HCEC 1CT (cell line): Measurements from ENCODE around the gene ADIPOR2.

Experiments
- DNase-seq: peaks from one replicate; pipeline ENCODE4 v3.0.0-alpha.2; 2017

Gene ADIPOR2

DNA sequence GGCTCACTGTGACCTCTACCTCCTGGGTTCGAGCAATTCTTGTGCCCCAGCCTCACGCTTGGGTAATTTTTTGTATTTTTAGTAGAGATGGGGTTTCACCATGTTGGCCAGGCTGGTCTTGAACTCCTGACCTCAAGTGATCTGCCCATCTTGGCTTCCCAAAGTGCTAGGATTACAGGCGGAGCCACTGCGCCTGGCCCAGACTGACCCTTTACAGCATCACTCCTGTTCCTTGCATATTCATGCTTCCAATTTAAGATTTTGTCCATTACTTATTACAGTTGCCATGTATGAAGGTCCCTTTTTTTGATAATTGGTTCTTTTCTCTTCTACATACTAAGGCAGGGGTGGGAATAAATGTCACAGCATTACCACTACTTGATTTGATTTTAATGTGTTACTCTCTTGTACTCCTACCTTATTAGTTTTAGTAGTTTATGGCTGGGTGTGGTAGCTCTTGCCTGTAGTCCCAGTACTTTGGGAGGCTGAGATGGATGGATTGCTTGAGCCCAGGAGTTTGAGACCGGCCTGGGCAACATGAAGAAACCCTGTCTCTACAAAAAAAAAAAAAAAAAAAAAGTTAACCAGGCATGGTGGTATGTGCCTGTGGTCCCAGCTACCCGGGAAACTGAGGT lies 46.9 kb downstream of the ADIPOR2 start:
- DNase-seq: no peak

DNA sequence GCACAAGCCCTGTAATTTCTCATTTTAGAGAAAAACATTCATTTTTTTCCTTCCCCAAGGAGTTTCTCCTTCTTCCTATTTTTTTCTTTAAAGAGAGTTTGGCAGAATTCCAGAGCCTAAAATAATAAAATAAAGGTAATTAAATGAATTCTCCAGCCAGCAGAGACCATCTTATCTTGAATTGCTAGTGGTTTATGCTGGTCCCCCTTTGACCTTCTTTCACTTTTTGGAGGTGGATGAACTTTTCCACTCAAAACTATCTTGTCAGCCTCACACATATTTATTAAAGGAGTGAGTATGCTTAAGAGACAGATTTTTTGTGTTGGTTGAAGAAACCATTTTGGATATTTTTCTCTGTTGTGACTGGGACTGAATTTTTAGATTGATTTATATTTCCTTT lies 47.6 kb downstream of the ADIPOR2 start:
- no peak for DNase-seq

DNA sequence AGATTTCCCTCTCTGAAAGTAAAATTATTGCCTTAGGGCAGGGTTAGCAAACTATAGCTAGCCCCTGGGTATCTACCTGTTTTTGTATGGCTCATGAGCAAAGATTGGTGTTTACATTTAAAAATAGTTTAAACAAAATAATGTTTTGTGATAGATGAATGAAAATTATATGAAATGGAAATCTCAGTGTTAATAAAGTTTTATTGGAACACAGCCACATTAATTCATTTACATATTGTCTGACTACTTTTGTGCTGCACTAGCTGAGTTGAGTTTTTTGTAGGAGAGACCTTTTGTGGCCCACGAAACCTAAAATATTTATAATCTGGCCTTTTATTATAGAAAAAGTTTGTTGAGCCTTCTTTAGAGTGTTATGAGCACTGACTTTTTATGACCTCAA lies 48.5 kb downstream of the ADIPOR2 start:
- no peak for DNase-seq

DNA sequence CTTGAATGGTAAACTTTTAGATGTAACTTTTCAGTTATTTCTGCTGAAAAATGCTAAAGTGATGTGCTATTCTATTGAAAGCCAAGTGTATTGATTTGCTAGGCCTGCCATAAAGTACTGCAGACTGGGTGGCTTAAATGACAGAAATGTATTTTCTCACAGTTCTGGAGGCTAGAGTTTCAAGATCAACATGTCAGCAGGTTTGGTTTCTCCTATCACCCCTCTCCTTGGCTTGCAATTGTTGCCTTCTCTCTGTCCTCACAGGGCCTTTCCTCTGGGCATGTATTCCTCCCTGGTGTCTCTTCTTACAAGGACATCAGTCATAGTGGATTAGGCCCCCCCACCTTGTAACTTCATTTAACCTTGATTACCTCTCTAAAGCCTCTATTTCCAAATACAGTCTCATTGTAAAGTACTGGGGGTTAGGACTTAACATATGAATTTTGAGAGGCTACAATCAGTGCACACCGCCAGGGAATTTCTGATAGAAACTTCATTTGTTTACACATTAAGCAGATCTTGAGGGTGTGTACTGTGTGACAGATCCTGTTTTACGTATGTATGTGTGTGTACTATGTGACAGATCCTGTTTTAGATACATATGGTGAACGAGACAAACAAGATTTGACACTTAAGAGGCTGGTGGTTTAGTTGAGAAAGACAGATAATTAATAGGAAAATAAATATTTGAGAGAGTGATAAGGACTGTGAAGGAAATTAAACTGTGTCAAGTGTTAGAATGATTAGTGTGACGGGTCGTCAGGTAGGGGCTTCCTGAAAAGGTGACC lies 49.5 kb downstream of the ADIPOR2 start:
- no peak for DNase-seq

DNA sequence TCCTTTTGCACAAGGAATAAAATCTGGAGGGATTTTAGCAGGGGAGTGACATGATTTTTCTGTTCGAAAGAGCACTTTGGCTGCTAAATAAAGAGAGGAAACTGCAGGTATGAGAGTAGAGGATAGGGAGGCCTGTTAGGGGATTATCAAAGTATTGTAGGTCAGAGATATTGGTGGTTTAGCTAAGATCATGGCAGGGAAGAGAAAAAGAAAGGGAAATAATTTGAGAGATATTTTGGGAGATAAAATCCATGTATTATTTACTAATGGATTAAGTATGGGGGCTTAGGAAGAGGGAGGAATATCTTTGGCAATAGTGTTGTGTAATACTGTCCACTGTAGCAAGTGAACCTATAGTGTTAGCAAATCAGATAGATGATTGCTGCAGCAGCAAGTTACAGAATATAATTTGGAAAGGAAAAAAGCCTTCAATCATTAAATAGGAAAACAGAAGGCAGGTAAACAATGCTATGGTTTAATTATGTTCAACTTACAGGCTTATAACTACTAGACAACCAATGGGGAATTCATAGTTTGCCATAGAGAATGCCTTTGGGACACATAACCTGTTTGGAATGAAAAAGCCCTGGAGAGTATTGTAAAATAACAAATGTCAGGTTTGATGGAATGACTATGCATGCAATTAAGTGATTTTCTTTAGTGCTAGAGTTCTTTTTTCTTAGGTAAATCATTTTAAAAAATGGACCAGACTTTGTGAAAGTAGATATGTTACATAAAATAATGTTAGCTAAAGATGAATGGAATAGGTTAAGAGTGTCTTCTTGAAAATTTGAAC lies 50.5 kb downstream of the ADIPOR2 start:
- no peak for DNase-seq

DNA sequence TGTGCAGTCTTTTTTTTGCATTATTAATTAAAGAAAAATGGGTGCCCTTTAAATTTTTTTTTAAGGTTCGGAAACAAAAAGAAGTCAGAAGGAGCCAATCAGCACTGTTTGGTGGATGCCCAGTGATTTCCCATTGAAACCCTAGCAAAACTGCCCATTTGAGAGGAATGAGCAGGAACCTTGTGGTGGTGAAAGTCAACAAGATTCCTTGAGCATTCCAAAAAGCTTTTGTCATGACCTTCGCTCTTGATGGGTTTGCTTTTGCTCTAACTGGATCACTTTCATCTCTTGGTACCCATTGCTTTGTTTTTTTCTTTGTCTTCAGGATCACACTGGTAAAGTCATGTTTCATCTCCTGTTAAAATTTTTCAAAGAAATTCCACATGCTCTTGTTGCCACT lies 54.1 kb downstream of the ADIPOR2 start:
- no peak for DNase-seq

DNA sequence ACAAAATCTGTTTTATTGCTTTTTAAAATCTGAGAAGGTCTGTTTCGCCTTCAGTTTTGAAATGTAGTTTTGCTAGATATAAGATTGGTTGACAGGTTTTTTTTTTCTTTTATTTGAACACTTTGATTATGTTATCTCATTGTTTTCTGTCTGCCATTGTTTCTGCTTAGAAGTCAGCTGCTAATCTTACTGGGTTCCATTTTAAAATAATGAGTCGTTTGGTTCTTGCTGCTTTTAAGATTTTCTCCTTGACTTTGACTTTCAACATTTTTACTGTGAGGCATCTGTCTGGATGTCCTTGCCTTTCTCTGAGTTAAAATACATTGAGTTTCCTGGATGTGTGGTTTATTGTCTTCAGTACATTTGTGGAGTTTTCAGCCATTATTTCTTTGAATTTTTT lies 56.7 kb downstream of the ADIPOR2 start:
- DNase-seq: no peak

DNA sequence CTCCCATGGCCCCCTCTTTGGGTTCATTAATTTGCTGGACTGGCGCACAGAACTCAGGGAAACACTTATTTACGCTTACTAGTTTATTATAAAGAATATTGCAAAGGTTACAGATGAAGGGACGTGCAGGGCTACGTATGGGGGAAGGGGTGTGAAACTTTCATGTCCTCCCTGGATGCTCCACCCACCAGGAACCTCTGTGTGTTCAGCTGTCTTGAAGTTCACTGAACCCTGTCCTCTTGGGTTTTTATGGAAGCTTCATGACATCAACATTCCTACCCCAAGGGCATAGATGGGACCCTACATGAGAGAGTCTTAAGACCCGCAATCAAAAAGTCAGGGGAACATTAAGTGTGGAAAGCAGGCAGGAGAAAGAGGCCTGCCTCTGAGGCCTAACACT lies 58.1 kb downstream of the ADIPOR2 start:
- DNase-seq: no peak

DNA sequence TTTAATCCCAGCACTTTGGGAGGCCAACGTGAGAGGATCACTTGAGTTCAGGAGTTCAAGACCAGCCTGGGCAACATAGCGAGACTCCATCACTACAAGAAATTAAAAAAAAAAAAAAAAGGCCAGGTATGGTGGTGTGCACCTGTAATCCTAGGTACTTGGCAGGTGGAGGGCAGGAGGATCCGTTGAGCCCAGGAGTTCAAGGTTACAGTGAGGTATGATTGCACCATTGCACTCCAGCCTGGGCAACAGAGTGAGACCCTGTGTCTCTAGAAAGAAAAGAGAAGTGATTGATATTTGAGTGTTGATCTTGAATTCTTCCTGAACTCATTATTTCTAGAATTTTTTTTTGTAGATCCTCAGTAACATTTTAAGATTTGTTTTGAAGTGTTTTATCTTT lies 59.4 kb downstream of the ADIPOR2 start:
- DNase-seq: no peak

DNA sequence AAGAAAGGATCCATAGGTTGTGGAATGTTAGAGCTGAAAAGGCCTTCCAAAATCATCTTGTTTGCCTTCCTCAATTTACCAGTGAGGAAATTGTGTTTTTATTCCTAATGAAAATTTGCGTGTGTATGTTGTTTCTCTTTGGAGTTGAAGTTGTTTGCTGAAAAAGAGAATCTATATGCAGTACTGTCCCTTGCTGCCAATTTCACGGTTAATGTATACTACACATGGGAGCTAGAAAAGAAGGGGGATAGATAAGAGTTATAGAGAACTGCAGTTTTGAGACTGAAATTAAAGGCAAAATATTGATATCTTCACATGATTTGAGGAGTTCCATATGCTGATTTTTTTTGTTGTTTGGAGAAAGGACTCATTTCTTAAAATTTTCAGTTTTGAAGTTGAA lies 67.5 kb downstream of the ADIPOR2 start:
- DNase-seq: no peak

DNA sequence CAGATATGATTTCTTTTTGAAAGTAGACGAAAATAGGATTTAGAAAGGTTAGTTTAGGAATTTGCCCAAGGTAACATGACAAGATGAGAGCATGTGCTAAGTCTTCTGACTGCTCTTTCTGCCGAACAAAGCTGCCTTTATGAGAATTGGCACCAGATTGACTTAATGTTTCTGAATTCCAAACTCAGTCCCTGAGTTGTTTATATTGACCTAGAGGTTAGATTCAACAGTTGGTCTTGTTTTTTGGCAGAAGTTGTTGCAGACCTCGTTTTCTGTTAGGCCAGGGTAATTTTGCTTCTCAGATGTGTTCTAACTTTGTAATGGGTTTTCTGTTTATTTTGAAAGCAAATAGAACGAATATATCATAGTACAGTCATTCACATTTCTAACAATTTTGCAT lies 68.0 kb downstream of the ADIPOR2 start:
- peak; percentile 20 for DNase-seq

DNA sequence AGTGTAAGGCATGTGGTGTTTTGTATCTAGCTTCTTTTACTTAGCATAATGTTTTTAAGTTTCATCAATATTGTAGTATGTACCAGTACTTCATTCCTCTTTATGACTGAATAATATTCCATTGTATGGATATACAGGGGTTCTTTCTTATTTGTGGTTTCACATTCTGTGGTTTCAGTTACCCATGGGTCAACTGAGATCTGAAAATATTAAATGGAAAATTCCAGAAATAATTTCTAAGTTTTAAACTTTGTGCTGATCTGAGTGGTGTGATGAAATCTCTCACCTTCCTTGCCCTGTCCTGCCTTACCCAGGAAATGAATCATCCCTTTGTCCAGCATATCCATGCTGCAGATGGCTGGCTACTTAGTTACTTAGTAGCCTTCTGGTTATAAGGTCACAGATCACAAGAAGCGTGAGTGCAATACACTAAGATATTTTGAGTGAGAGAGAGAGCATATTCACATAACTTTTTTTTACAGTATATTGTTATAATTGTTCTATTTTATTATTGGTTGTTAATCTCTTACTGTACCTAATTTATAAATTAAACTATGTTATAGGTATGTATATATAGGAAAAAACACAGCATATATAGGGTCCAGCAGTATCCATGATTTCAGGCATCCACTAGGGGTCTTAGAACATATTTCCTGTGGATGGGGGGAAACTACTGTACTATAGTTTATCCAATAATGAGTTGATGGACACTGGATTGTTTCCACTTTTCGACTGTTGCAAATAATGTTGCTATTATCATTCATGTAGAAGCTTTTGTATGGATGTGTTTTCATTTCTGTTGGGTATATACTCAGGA lies 69.9 kb downstream of the ADIPOR2 start:
- DNase-seq: peak; percentile 89

DNA sequence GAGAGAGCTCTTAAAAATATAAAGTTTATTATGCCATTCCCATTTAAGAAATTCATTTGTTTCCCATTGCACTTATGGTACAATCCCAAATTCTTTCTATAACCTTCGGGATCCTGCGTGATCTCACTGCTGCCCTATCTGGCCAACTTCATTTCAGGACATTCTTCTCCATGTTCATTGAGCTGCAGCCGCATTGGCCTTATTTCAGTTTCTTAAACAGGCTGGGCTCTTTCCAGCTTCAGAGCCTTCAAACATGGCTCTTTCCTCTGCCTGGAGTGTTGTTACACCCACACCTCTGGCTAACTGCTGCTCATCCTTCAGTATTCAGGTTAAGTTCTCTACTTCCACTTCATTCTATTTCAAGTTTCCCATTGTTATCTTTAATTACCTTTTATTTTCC lies 71.0 kb downstream of the ADIPOR2 start:
- DNase-seq: no peak

DNA sequence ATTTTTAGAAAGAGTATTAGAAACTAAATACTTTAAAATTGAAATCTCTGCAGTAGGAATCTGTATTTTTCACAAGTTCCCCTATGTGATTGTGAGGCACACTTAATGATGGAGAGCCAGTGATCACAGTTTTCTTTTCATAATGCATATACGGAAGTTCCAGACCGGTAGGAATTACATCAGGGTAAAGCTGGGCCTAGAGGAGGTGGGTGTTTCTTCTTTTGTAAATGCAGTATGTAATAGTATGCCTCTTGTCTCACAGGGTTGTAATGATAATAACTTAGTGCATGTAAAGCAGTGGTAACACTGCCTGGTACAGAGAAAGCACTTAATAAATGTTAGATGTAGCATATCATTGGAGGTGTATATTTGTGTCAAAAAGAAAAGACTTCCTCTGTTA lies 72.3 kb downstream of the ADIPOR2 start:
- no peak for DNase-seq

DNA sequence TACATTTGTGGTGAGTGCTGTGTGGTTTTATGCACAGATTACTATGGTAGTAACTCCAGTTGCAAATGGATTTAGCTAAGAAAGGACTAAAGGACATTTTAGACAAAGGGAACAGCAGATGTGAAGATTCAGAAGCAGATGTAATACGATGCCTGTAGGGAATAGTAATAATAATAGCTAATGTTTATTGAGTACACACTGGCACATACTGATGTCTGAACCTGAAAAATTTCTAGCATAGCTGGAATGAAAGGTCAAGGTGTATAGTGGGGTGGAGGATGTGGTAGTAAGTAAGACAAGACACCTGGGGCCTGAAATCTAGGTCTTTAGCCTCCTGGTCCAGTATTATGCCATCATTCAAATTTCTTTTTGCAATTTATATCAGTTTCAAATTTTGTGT lies 75.2 kb downstream of the ADIPOR2 start:
- DNase-seq: no peak

DNA sequence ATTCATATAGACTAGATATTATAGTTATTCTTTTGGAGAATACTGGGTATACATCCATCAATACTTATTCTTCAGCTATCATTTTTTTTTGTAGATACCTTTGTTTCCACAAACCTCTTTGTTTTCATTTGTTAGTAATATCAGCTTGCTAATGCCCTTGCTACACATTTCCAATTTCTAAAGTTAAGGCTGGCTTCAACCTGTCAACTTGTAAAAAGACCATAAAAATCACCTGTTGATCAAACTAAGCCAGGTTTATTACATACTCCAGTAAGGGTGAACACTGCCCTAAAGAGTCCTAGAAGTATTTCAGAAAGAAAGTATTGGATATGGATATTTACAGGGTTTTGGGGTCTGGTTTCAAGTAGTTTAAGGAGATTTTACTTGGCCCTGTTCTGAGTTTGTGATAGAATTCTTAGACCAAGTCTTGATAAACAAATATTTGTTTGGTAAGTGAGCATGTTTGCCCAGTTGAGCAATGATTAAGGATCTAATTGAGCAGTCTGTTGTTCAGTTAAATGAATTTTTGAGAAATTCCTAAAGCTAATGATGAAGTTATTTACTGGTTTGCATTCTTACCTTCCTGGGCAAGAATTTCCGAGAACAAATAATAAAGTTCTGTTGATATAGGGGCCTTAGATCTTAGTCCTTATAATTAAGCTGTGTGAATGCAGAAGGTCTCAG lies 76.7 kb downstream of the ADIPOR2 start:
- DNase-seq: no peak

DNA sequence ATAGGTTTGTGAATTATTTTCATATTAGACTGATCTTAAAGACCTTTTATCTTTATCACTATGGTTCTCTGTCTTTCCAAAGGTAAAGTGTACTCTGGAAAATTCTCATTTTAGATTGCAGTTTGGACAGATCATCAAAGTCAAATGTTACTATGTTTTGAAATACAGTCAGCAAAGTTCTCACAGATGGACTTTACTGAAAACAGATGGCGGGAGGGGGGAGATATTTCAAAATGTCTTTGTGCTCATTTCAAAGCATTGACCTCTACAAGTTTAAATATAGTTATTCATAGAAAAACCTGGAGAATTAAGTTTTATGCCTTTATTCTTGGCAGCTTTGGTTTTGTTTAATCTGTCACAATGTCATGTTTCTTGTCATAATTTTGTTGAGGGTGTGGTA lies 77.7 kb downstream of the ADIPOR2 start:
- no peak for DNase-seq

DNA sequence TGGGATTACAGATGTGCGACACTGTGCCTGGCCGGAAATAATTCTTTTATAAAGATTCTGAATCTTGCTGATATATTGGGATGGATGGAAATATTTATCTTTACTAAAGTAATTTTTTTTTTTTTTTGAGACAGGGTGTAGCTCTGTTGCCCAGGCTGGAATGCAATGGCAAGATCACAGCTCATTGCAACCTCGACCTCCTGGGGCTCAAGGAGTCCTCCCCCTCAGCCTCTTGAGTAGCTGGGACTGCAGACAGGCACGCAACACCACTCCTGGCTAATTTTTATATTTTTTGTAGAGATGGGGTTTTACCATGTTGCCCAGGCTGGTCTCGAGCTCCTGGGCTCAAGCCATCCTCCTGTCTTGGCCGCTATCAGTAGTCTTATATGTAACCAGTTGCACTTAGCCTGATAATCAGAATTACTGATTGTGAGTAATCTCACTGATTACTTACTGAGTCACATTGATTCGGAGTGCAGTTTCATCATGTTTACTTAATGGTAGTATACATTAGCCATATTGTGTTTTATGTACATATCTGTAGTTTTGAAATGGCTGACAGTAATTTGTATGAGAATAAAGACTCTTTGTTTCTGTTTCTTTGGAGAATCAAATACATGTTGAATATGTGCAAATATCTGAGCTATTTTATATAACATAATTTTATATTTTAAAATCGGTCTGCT lies 79.1 kb downstream of the ADIPOR2 start:
- peak; percentile 59 for DNase-seq

DNA sequence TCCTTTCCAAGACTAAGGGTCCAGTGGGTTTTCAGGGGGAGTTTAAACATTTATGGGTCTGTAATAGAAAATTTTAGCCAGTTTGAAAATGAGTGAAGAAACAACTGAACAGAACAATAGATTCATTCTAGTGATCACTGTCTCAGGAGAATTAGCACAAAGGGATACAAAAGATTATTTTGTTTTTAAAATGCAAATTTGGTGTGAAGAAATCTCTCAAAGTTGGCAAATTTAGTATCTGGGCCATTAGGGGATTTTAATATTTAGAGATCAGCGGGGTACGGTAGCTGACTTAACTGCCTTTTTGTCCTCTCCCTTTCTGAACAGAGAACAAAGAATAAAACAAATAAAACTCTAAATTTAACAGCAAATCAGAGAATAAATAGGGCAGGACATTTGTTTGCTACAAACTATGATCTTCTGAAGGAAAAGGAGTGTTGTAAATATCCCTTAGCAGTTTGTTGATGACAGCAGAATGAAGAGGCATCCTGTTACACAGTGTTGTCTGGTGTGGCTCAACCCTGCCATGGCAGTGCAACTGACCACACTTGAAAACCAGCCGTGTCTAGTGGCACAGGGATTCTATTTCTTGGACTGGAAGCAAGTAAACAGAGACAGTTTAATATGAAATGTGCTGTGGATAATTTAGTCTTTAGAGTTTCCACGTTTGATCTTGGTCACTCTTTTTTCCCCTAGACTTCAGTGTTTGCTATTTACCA lies 83.2 kb downstream of the ADIPOR2 start:
- DNase-seq: no peak

DNA sequence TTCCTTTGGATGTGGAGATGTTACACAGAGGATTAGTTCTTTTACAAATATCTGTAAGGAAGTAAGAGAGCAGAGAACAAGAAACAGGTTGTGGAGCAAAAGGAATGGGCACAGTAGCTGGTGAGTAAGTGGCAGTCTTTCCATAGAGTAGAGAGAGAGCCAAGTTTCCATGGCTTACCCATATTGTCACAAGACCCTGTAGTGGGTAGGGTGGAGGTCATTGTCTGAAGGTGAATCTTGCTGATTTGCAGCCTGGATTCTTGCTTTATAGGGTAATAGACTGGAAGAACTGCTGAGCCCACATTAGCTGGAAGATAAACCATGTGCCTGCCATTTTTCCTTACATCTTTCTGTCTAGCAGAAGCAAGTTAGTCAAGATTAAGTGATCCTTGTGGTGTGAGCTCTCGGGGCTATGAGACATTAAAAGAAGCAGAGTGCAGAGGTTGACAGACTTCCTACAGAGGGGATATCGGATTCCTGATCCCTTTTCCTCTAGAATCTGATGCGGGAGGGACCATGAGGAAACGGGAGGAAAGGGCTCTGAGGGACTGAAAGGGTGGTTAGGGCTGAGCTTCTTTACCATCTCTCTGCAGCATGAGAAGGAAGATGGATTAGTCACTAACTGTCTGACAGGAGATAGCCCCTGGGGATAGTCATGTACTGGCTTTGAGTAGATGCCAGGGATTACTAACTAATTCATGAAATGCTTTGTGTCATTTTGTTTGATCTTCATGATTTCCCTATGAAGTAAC lies 85.5 kb downstream of the ADIPOR2 start:
- peak; percentile 83 for DNase-seq
